Measurements from ENCODE around the gene GPC6.

GRCh38 chr13:93621051-93621450 lies 394.4 kb downstream of the GPC6 start:
- no peak for TF ChIP-seq CTCF (IDR thresholded peaks at IDR 0.05)
- TF ChIP-seq EZH2 (IDR thresholded peaks at IDR 0.05), result no peak
- TF ChIP-seq EZH2phosphoT487 (IDR thresholded peaks at IDR 0.05), result no peak

Data from neural progenitor cell (in vitro differentiated cells).